ENCODE measurements around the gene ADCK2. TPM values are rescaled to one million over a fixed set of nuclear protein-coding genes. Genes with fewer than 3 reads are reported as not detected.

Gene ADCK2
- total and polyA plus RNA-seq, 9 of the 15 experiments (the other 6 are each of a cell fraction or from before 2014, with no cell fraction given), result 0.08 to 14.3 (median 9.7) TPM

DNA sequence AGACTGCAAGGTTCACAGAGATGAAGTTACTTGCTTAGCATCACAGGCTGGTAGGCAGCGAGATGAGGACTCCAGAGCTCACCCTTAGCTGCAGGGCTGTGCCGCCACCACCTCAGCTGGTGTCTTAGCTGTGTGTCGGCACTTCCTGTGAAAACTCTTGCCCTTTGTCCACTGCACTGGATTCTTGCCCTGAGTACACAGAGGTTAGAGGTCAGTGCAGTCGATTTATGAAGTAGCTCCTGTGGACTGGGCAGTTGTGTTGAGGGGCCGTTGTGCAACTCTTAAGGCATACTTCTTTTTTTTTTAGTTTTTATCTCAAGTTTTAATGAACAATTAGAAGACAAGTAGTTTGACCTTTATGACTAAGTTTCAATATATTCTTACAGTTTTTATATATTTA, 34.4 kb downstream of the ADCK2 start:
- H3K4me1 ChIP-seq (replicated peaks in 1 of 2; ENCODE audit: control insufficient read depth in 2 of 2, insufficient read depth in 2 of 2, low read length in 2 of 2), result no peaks in the 10 kb centered on the region
- 93% methylated on average over 5 of the region's 5 CpGs for WGBS (ENCODE audit: insufficient coverage, low coverage, missing lambda C conversion rate)
- ChIA-PET CTCF (ENCODE audit: low intra/inter-chr PET ratio) (no interaction called here), POLR2A (interaction anchor here (0.8 to 1.5 kb wide), 5 partner anchors 9 to 224 kb away, joined by 3 to 4 read pairs (median 3); no protein-coding TSS in a partner anchor)
- no peaks in the 10 kb centered on the region for H3K9me1 ChIP-seq (ENCODE audit: control insufficient read depth, insufficient read depth, low read length)
- no peak overlapping the region for H3K4me3 ChIP-seq
- peaks cover 10% of the 10 kb centered on the region for H3K79me2 ChIP-seq (ENCODE audit: control insufficient read depth, insufficient read depth, low read length)
- no peak overlapping the region for H3K4me2 ChIP-seq (ENCODE audit: insufficient read depth, low read length)
- H4K20me1 ChIP-seq (replicated peaks; ENCODE audit: control insufficient read depth, insufficient read depth, low read length), result no peaks in the 10 kb centered on the region
- no peaks in the 10 kb centered on the region for H3K9me3 ChIP-seq (replicated peaks; ENCODE audit: control insufficient read depth, insufficient read depth, low read depth, low read length)
- FAIRE-seq (no peak), ATAC-seq (peak; percentile 66), DNase-seq (ENCODE audit: extremely low read depth in 1 of 4, low spot score in 3 of 4) (no peak)
- no TSS peak for BruUV-seq (replicated peaks)
- no peak overlapping the region for H3K27ac ChIP-seq (ENCODE audit: extremely low read depth, low read depth, low read length)
- intact Hi-C loops (cut with micrococcal nuclease) (no loop called here), in situ Hi-C loops (cut with MboI) (no loop called here)
- TF ChIP-seq, protein P1, sequence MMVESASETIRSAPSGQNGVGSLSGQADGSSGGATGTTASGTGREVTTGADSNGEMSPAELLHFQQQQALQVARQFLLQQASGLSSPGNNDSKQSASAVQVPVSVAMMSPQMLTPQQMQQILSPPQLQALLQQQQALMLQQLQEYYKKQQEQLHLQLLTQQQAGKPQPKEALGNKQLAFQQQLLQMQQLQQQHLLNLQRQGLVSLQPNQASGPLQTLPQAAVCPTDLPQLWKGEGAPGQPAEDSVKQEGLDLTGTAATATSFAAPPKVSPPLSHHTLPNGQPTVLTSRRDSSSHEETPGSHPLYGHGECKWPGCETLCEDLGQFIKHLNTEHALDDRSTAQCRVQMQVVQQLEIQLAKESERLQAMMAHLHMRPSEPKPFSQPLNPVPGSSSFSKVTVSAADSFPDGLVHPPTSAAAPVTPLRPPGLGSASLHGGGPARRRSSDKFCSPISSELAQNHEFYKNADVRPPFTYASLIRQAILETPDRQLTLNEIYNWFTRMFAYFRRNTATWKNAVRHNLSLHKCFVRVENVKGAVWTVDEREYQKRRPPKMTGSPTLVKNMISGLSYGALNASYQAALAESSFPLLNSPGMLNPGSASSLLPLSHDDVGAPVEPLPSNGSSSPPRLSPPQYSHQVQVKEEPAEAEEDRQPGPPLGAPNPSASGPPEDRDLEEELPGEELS (CRISPR knock-in tag; IDR thresholded peaks at IDR 0.05; ENCODE audit: borderline replicate concordance), result 0 out of 2 replicates have a peak, but pooled peaks have one; percentile 30
- no peak for TF ChIP-seq RFX5 (IDR thresholded peaks at IDR 0.05; ENCODE audit: low read depth, low read length)
- TF ChIP-seq, protein P2, sequence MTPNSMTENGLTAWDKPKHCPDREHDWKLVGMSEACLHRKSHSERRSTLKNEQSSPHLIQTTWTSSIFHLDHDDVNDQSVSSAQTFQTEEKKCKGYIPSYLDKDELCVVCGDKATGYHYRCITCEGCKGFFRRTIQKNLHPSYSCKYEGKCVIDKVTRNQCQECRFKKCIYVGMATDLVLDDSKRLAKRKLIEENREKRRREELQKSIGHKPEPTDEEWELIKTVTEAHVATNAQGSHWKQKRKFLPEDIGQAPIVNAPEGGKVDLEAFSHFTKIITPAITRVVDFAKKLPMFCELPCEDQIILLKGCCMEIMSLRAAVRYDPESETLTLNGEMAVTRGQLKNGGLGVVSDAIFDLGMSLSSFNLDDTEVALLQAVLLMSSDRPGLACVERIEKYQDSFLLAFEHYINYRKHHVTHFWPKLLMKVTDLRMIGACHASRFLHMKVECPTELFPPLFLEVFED (CRISPR knock-in tag; conservative IDR thresholded peaks at IDR 0.05), result 0 out of 2 replicates have a peak, but pooled peaks have one; percentile 13
- no peaks in the 10 kb centered on the region for H3K27me3 ChIP-seq (ENCODE audit: control insufficient read depth in 2 of 2, insufficient read depth in 2 of 2, low read length in 2 of 2)
- peaks cover 39% of the 10 kb centered on the region for H3K36me3 ChIP-seq (ENCODE audit: control insufficient read depth, insufficient read depth, low read length)
- no peak overlapping the region for H3K9ac ChIP-seq (ENCODE audit: insufficient read depth in 1 of 2, low read depth in 2 of 2, low read length in 2 of 2)
- no peak overlapping the region for H2AFZ ChIP-seq (ENCODE audit: low read depth, low read length)
